GM21529 (cell line): ENCODE results near the gene ACTL6B.

Source experiments
- ATAC-seq: cut with Tn5 transposase; IDR thresholded peaks from one replicate; pipeline ENCODE4 v1.9.1; 2021; ENCODE audit not compliant: unreplicated experiment

The ACTL6B gene

GRCh38 chr7:100627238-100627549, 29.1 kb downstream of the ACTL6B start:
- no peak for ATAC-seq

- ATAC-seq, result peak; percentile 86
Observed at GRCh38 chr7:100626530-100627237, 29.6 kb downstream of the ACTL6B start.

GRCh38 chr7:100626055-100626454, 30.2 kb downstream of the ACTL6B start:
- ATAC-seq, result no peak

GRCh38 chr7:100623951-100624824, 32.1 kb downstream of the ACTL6B start:
- ATAC-seq, result no peak

GRCh38 chr7:100621554-100621953, 34.7 kb downstream of the ACTL6B start:
- no peak for ATAC-seq

GRCh38 chr7:100620804-100621203, 35.4 kb downstream of the ACTL6B start:
- no peak for ATAC-seq

- ATAC-seq, result no peak
Observed at GRCh38 chr7:100620239-100620638, 36.0 kb downstream of the ACTL6B start.

- ATAC-seq, result no peak
Observed at GRCh38 chr7:100614308-100614861, 41.9 kb downstream of the ACTL6B start.

- ATAC-seq, result no peak
Observed at GRCh38 chr7:100613412-100614175, 42.7 kb downstream of the ACTL6B start.

GRCh38 chr7:100612730-100613390, 43.4 kb downstream of the ACTL6B start:
- no peak for ATAC-seq

GRCh38 chr7:100611983-100612729, 44.1 kb downstream of the ACTL6B start, which contains the start of gene MOSPD3:
Gene MOSPD3, plus strand, starts transcription at chr7:100612540. Its CDS starts 252 bp downstream, at chr7:100612792.
- ATAC-seq, result peak; percentile 89

- ATAC-seq, result no peak
Observed at GRCh38 chr7:100609958-100610357, 46.3 kb downstream of the ACTL6B start.

GRCh38 chr7:100607111-100607510, 49.1 kb downstream of the ACTL6B start:
- ATAC-seq, result no peak

- ATAC-seq, result no peak
Observed at GRCh38 chr7:100606313-100606712, 49.9 kb downstream of the ACTL6B start.

- no peak for ATAC-seq
Observed at GRCh38 chr7:100604976-100605911, 51.0 kb downstream of the ACTL6B start.

- ATAC-seq, result peak; percentile 63
Observed at GRCh38 chr7:100604028-100604975, 51.9 kb downstream of the ACTL6B start.

- ATAC-seq, result no peak
Observed at GRCh38 chr7:100603726-100604027, 52.6 kb downstream of the ACTL6B start.
